ENCODE results near the gene TCEAL7.

DNA sequence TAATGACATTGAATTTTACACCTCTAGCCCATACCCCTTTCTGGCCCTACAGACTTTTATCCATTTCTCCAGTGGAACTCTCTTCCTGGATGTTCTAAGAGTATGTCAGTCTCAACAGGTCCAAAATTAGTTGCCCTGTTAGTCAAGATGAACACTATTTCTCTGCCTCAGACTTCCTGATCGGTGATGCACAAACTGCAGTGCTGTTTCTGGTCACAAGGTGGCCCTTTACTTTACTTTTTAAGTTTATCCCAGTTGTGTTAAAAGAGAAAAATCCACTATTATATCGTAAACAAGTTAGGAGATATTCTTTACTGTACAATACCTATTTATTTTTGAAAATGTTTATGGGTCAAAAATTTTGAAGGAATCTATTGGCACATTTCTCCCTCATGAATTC lies 13.1 kb downstream of the TCEAL7 start:
- TF ChIP-seq, protein P1, sequence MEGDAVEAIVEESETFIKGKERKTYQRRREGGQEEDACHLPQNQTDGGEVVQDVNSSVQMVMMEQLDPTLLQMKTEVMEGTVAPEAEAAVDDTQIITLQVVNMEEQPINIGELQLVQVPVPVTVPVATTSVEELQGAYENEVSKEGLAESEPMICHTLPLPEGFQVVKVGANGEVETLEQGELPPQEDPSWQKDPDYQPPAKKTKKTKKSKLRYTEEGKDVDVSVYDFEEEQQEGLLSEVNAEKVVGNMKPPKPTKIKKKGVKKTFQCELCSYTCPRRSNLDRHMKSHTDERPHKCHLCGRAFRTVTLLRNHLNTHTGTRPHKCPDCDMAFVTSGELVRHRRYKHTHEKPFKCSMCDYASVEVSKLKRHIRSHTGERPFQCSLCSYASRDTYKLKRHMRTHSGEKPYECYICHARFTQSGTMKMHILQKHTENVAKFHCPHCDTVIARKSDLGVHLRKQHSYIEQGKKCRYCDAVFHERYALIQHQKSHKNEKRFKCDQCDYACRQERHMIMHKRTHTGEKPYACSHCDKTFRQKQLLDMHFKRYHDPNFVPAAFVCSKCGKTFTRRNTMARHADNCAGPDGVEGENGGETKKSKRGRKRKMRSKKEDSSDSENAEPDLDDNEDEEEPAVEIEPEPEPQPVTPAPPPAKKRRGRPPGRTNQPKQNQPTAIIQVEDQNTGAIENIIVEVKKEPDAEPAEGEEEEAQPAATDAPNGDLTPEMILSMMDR (IDR thresholded peaks at IDR 0.05; ENCODE audit: low read depth, low read length): peak; percentile 67
- no peak for TF ChIP-seq EZH2phosphoT487 (IDR thresholded peaks at IDR 0.05; ENCODE audit: low read depth)
